DOHH2 (cell line): ENCODE data around the gene MBD3.

Experiments used
- H3F3A ChIP-seq: fragments of 200-600 bp; sonication (generic), shearing (Covaris generic); 2 replicates; pipeline ENCODE4 v1.6.0; 2016; ENCODE audit warnings: antibody characterized with exemption, mild to moderate bottlenecking; ENCODE audit not compliant: control insufficient read depth, insufficient read depth
- H3K27ac ChIP-seq: fragments of 200-600 bp; sonication (generic); 2 replicates; pipeline ENCODE4 v1.5.1; 2014; ENCODE audit warnings: low read depth, mild to moderate bottlenecking, low read length, moderate library complexity
- H3K27me3 ChIP-seq: fragments of 200-600 bp; sonication (generic); 2 replicates; pipeline ENCODE4 v1.6.1; 2014; ENCODE audit warnings: mild to moderate bottlenecking, low read length, mixed read lengths; ENCODE audit not compliant: control insufficient read depth
- H3K36me3 ChIP-seq: fragments of 200-600 bp; sonication (generic); 2 replicates; pipeline ENCODE4 v1.6.1; 2014; ENCODE audit warnings: mild to moderate bottlenecking, low read length, moderate library complexity, mixed read lengths; ENCODE audit not compliant: control insufficient read depth
- H3K4me1 ChIP-seq: fragments of 200-600 bp; sonication (generic); 2 replicates; pipeline ENCODE4 v1.6.1; 2014; ENCODE audit warnings: mild to moderate bottlenecking, low read length, mixed read lengths; ENCODE audit not compliant: control insufficient read depth
- H3K4me2 ChIP-seq: fragments of 200-600 bp; sonication (generic); 2 replicates; pipeline ENCODE4 v1.6.0; 2014; ENCODE audit warnings: mild to moderate bottlenecking, low read length, moderate library complexity
- H3K4me3 ChIP-seq: fragments of 200-600 bp; sonication (generic); 2 replicates; pipeline ENCODE4 v1.5.1; 2014; ENCODE audit warnings: mild to moderate bottlenecking, low read length, mixed read lengths
- H3K79me2 ChIP-seq: fragments of 200-600 bp; sonication (generic); 2 replicates; pipeline ENCODE4 v1.6.1; 2014; ENCODE audit warnings: mild to moderate bottlenecking, low read length, mixed read lengths; ENCODE audit not compliant: control insufficient read depth
- H3K9me2 ChIP-seq: fragments of 200-600 bp; sonication (generic); replicated peaks from 2 replicates; pipeline ENCODE4 v1.6.1; 2014; ENCODE audit warnings: mild to moderate bottlenecking, low read length, mixed read lengths; ENCODE audit not compliant: control insufficient read depth
- H3K9me3 ChIP-seq: fragments of 200-600 bp; sonication (generic); 2 replicates; pipeline ENCODE4 v1.6.1; 2014; ENCODE audit warnings: antibody characterized with exemption, low read length, mixed read lengths; ENCODE audit not compliant: control insufficient read depth, insufficient read depth
- H4K20me1 ChIP-seq: fragments of 200-600 bp; sonication (generic); 2 replicates; pipeline ENCODE4 v1.6.0; 2014; ENCODE audit warnings: low read depth, mild to moderate bottlenecking, antibody characterized with exemption, low read length, moderate library complexity; ENCODE audit not compliant: control insufficient read depth, insufficient read depth
- CTCF ChIP-seq: fragments of 200-600 bp; sonication (generic); IDR thresholded peaks from one replicate; pipeline ENCODE4 v1.5.1; 2014; ENCODE audit warnings: antibody characterized with exemption, mild to moderate bottlenecking, low read depth, low read length; ENCODE audit not compliant: poor library complexity, severe bottlenecking
- EZH2phosphoT487 ChIP-seq: fragments of 200-600 bp; sonication (generic); IDR thresholded peaks from 2 replicates; pipeline ENCODE4 v1.6.1; 2017; ENCODE audit warnings: borderline replicate concordance, mild to moderate bottlenecking, antibody characterized with exemption, low read length, moderate library complexity, mixed read lengths

The MBD3 gene

GRCh38 chr19:1584500-1585242 lies 8.0 kb downstream of the MBD3 start:
- Histone ChIP-seq H3K27ac (no peak overlapping the region), H3K4me1 (no peaks in the 10 kb centered on the region), H3K4me3 (no peak overlapping the region), H4K20me1 (peaks cover 9% of the 10 kb centered on the region; the same call in 1 of the 2 replicates), H3K79me2 (peaks cover 52% of the 10 kb centered on the region), H3F3A (no peaks in the 10 kb centered on the region; the same call in 1 of the 2 replicates), H3K9me2 (no peaks in the 10 kb centered on the region), H3K27me3 (no peaks in the 10 kb centered on the region), H3K36me3 (peaks cover 65% of the 10 kb centered on the region), H3K4me2 (no peak overlapping the region), H3K9me3 (no peaks in the 10 kb centered on the region)
- TF ChIP-seq EZH2phosphoT487 (no peak), CTCF (no peak)

DNA sequence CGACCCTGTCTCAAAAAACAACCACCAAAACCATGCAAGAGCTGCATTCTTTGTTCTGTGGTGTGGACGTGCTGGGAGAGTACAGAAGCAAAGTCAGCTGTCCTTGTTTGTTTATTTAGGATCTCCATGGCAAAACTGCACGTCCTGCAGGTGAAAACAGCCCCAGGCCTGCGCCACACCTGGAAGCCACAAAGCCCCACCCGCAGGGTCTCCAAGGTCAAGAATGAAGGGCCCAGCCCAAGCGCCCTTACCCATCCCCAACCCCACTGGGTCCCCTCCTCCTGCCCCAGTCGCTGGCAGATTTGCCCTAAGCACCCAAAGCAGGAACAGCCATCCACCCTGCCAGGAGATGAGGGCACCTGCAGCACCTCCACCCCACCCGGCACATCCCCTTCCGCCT lies 10.5 kb downstream of the MBD3 start:
- TF ChIP-seq EZH2phosphoT487 (no peak), CTCF (no peak)
- Histone ChIP-seq H3K79me2 (peaks cover 28% of the 10 kb centered on the region), H3K27ac (no peak overlapping the region), H3K36me3 (peaks cover 74% of the 10 kb centered on the region), H3K9me3 (no peaks in the 10 kb centered on the region), H4K20me1 (peaks cover 7% of the 10 kb centered on the region; the same call in 1 of the 2 replicates), H3K4me1 (no peaks in the 10 kb centered on the region), H3K9me2 (no peaks in the 10 kb centered on the region), H3F3A (no peaks in the 10 kb centered on the region), H3K4me2 (no peak overlapping the region), H3K27me3 (no peaks in the 10 kb centered on the region), H3K4me3 (no peak overlapping the region)

GRCh38 chr19:1580957-1581356 lies 11.7 kb downstream of the MBD3 start:
- Histone ChIP-seq H3K79me2 (peaks cover 17% of the 10 kb centered on the region), H4K20me1 (0 out of 2 replicates have a peak, but pooled peaks cover 3% of the 10 kb centered on the region), H3K27ac (no peak overlapping the region), H3K4me3 (no peak overlapping the region), H3K4me2 (no peak overlapping the region), H3K9me3 (no peaks in the 10 kb centered on the region), H3K27me3 (no peaks in the 10 kb centered on the region), H3K4me1 (no peaks in the 10 kb centered on the region), H3K36me3 (peaks cover 76% of the 10 kb centered on the region), H3F3A (no peaks in the 10 kb centered on the region), H3K9me2 (no peaks in the 10 kb centered on the region)
- TF ChIP-seq CTCF (no peak), EZH2phosphoT487 (no peak)
